Stimulated activated CD4-positive, alpha-beta T cell treated with anti-CD3 and anti-CD28 coated beads, Interleukin-1b, Interleukin-23, amount 100 ng/mL, for 24 hours (primary cell): Measurements from ENCODE around the gene SLC12A4.
A peak's percentile ranks its signal among the peaks of the same experiment; 100 is the strongest.
"Not testable (repeated sequence)": the region's sequence is repeated elsewhere in the genome, so short reads cannot be mapped to it uniquely, and the experiment has no call there.

Experiments
- DNase-seq, 4 experiments: peaks; one replicate each; pipeline ENCODE4 v3.0.0-alpha.2; 2020; ENCODE audit warnings: low read depth in 4 of 4, low spot score in 1 of 4

SLC12A4 gene

GRCh38 chr16:67942510-67943255, 25.8 kb downstream of the SLC12A4 start:
- DNase-seq: no peak

GRCh38 chr16:67942200-67942509, 26.3 kb downstream of the SLC12A4 start:
- DNase-seq: no peak

- no peak for DNase-seq
Observed at GRCh38 chr16:67941469-67942199, 26.8 kb downstream of the SLC12A4 start.

- DNase-seq: no peak
Observed at GRCh38 chr16:67940446-67941089, 27.9 kb downstream of the SLC12A4 start.

GRCh38 chr16:67939507-67940445, 28.7 kb downstream of the SLC12A4 start:
- peak in 2 of 4 experiments; percentile 50 to 64 for DNase-seq

- not testable (repeated sequence) for DNase-seq
Observed at GRCh38 chr16:67937713-67938112, 30.7 kb downstream of the SLC12A4 start.

- DNase-seq: peak in 1 of 4 experiments; percentile 66
Observed at GRCh38 chr16:67936880-67937605, 31.4 kb downstream of the SLC12A4 start.

- peak in 2 of 4 experiments; percentile 41 to 60 for DNase-seq
Observed at GRCh38 chr16:67936124-67936879, 32.1 kb downstream of the SLC12A4 start, which contains the start of gene PSMB10. Gene PSMB10 (minus strand): TSS chr16:67936850. CDS start chr16:67936749, 101 bp downstream.

GRCh38 chr16:67935402-67936123, 32.9 kb downstream of the SLC12A4 start:
- peak; percentile 78 to 97 (median 85) for DNase-seq

GRCh38 chr16:67935101-67935401, 33.4 kb downstream of the SLC12A4 start:
- DNase-seq: no peak

- no peak for DNase-seq
Observed at GRCh38 chr16:67934306-67935100, 33.9 kb downstream of the SLC12A4 start.

- no peak for DNase-seq
Observed at GRCh38 chr16:67933805-67934204, 34.6 kb downstream of the SLC12A4 start.

GRCh38 chr16:67932462-67932840, 36.0 kb downstream of the SLC12A4 start:
- no peak for DNase-seq

- no peak for DNase-seq
Observed at GRCh38 chr16:67931712-67932461, 36.5 kb downstream of the SLC12A4 start, which contains the start of gene CTRL. Gene CTRL (minus strand): TSS chr16:67931862. CDS start chr16:67931852, 10 bp downstream.

- no peak for DNase-seq
Observed at GRCh38 chr16:67930678-67931211, 37.7 kb downstream of the SLC12A4 start.

- no peak for DNase-seq
Observed at GRCh38 chr16:67930191-67930590, 38.2 kb downstream of the SLC12A4 start.
